Astrocyte of the spinal cord (primary cell): ENCODE results near the gene CAMTA2.
A peak's percentile ranks its signal among the peaks of the same experiment; 100 is the strongest.

ENCODE experiments used
- DNase-seq: peaks from one replicate; pipeline ENCODE4 v3.0.0; 2011; ENCODE audit warnings: low read depth, low spot score
- H3K4me3 ChIP-seq: 2 replicates; pipeline ENCODE4 v1.5.1; 2011; ENCODE audit warnings: low read depth, mild to moderate bottlenecking, low read length, moderate library complexity
- in situ Hi-C: cut with HindIII; loops from 2 replicates; pipeline ENCODE4 v1.10.0; 2017; ENCODE audit warnings: low sequenced_read_pairs
- TF ChIP-seq, protein P1 (sequence below): IDR thresholded peaks from 2 replicates; pipeline ENCODE4 v1.5.1; 2012; ENCODE audit warnings: low read depth, mild to moderate bottlenecking, low read length, inconsistent platforms

Gene CAMTA2

DNA sequence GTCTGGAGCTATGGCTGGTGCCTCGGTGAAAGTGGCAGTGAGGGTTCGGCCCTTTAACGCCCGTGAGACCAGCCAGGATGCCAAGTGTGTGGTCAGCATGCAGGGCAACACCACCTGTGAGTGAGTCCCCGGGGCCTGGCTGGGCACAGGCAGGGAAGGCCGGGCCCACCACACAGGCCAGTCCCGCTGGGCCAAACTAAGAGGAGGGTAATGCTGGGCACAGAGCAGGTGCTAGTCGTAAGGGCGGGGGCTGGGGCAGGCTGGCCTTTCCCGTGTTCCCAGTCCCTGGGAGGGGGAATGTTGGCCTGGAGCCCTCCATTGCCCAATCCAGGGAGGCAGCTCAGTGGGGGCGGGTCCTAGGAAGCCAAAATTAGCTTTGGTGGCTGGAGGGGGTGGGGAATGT, 12.8 kb upstream of the CAMTA2 start:
- TF ChIP-seq, protein P1, sequence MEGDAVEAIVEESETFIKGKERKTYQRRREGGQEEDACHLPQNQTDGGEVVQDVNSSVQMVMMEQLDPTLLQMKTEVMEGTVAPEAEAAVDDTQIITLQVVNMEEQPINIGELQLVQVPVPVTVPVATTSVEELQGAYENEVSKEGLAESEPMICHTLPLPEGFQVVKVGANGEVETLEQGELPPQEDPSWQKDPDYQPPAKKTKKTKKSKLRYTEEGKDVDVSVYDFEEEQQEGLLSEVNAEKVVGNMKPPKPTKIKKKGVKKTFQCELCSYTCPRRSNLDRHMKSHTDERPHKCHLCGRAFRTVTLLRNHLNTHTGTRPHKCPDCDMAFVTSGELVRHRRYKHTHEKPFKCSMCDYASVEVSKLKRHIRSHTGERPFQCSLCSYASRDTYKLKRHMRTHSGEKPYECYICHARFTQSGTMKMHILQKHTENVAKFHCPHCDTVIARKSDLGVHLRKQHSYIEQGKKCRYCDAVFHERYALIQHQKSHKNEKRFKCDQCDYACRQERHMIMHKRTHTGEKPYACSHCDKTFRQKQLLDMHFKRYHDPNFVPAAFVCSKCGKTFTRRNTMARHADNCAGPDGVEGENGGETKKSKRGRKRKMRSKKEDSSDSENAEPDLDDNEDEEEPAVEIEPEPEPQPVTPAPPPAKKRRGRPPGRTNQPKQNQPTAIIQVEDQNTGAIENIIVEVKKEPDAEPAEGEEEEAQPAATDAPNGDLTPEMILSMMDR, result no peak
- no peak overlapping the region for H3K4me3 ChIP-seq
- in situ Hi-C loops, result no loop called here
- DNase-seq, result no peak

DNA sequence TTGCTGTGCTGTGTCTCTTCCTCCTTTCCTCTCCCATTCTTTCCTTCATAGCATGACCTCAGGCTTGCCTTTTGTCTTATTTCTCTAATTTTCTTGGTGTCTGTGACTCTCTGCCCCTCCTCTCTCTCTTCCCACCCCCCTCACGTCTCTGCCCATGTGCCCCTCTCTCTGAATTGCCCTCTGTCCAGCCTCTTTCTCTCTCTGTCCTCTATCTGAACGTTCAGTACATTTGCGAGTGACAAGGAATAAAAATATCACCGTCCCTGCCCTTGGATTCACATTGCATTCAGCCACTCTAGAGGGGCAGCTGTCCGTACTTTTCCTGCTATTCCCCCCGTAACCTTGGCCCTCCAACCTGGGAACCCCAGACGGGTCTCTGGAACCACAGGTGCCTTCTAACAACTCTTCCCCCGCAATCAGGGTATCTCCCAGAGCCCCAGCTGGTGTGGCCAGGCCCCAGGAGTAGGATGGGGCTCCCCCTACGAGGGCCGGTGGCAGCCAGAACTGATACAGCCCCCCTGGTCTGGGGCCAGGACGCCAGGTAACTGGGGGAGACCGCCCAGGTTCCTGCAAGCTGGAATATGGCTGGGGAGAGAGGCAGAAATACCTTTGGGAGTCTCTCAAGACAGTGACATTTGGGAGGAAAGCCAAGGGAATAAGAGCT, 12.1 kb upstream of the CAMTA2 start:
- TF ChIP-seq, protein P1, result no peak
- H3K4me3 ChIP-seq, result peak overlapping the region; percentile 89
- no peak for DNase-seq
- in situ Hi-C loops, result no loop called here

DNA sequence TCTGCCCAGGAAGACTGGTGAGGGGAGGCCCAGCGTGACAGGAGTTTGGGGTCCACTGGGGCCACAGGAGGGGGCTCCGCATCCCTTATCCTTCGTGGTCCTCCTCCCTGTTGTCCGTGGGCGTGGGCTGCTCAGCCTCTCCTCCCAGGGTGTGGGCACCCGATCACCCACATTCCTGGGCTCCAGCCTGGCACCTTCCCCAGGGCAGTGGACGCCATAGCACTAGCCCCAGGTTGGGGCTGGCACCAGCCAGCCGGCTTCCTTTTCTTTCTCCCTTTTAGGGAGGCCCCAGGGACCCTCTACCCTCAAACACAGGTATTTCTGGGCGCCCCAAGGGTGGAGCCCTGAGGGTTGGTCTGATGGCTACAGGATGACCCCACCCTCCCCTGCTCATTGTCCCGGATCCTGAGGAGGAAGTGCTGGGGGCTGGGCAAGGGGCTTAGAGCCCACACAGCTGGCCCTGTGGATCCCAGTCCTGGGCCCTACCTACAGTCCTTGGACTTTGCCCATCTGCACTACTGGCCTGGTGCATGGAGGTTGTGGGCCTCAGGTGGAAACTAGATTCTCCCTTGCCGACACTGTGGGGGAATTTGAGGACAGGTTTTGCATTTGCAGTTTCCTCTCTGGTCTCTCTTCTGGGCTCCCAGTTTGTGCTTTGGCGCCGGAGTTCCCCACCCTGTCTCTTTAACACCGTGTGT, 11.4 kb upstream of the CAMTA2 start:
- peak overlapping the region; percentile 89 for H3K4me3 ChIP-seq
- in situ Hi-C loops, result no loop called here
- TF ChIP-seq, protein P1, result no peak
- DNase-seq, result no peak

DNA sequence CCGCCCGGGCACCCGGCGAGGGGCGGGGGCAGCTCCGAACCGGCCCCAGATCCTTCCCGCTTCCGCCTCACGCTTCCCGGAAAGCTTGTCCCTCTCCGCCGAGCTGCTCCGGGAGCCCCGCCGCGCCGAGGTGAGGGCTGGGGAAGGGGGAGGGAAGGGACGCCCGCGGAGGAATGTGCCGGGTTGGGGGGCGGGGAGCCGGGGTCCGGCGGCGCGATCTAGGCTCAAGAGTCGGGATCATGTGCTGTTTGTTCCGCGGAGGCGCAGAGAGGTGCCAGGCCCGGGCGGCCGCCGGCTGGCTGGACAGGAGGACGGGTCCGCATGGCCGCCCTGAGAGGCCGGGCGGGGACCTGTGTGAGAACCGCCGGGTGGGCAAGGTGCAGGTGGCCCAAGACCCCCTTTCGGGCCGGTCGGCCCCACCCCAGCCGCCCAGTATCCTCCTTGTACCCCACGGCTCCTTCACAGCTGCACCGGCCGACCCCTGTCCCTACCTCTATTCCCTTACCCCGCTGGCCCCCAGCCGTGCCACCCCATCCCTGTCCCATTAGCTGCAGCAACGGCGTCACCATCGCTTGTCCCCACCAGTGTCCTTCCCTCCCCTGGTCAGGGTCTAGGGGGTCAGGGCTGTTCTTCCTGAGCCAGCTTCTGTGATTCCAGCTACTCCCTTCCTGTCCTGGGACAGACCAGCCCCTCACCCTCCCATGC, 10.7 kb upstream of the CAMTA2 start:
- peak; percentile 17 for DNase-seq
- TF ChIP-seq, protein P1, result no peak
- in situ Hi-C loops, result no loop called here
- peak overlapping the region; percentile 89 for H3K4me3 ChIP-seq

DNA sequence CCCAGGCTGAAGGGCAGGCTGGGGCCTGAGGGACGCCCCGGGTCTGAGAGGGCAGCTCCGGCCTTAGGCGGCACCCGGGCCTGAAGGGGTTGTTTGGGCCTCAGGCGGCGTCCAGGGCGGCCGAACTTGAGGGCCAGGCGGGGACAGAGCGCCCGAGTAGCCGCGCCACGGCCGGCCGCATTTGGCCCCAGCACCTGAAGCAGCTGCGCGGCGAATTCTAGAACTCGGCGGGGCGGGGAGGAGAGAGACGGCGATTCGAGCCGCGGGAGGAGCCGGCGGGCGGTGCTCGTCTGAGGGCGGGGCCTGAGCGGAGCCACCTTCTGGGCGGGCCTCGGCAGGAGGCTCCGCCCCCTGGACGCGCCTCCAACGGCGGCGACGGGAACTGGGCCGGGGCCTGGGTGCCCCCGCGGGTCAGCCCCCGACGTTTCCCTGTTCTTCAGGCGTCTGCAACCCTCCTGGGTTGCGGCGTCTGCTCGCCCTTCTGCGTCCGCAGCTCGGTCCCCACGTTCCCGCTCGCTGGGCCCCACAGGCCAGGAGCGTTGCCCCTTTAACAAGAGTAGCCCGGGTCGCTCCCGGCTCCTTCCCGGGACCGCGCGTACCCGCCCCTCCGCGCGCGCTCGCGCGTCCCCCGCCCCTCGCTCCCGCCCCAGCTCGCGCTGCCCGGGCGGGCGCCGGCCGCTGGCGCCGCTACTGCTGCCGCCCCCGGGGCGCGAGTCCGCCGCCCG, 10.0 kb upstream of the CAMTA2 start, which contains the start of the genes INCA1 and KIF1C:
INCA1 (minus strand) TSS at position 221 of the 725 bp plus-strand sequence. CDS start 3,085 bp downstream, outside the sequence.
KIF1C (plus strand) TSS at position 649 of the 725 bp plus-strand sequence. CDS start 2,297 bp downstream, outside the sequence.
- TF ChIP-seq, protein P1, result no peak
- in situ Hi-C loops, result no loop called here
- H3K4me3 ChIP-seq, result peak within 1 kb of the TSS; percentile 89
- DNase-seq, result peak; percentile 88

DNA sequence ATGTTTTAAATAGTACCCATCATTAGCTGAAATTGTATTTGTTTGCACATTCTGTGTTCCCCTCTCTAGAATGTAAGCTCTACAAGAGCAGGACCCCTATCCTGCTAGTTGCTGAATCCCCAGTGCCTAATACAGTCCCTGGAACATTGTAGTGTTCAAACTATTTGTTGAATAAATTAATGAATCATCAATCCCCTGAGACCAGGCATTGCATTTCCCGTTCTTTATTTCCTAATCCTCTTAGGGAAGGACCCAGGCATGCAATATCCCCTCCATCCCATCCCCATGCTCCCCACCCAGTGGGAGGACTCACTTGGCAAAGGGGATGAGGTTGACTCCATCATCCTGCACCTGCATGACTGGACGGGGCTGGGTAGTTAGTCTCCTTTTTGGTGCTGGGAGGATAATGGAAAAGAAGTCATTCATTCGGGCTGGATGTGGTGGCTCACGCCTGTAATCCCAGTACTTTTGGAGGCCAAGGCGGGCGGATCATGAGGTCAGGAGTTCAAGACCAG, 6.7 kb upstream of the CAMTA2 start:
- no peak for DNase-seq
- in situ Hi-C loops, result no loop called here
- TF ChIP-seq, protein P1, result no peak
- no peak overlapping the region for H3K4me3 ChIP-seq
